HS-27A (cell line): ENCODE measurements around the gene SAMD3.
"Not testable (repeated sequence)": the region's sequence is repeated elsewhere in the genome, so short reads cannot be mapped to it uniquely, and the experiment has no call there.

ENCODE experiments used
- DNase-seq: peaks from one replicate; pipeline ENCODE4 v3.0.0-alpha.2; 2012; ENCODE audit warnings: low read depth, missing footprints

Gene SAMD3

DNA sequence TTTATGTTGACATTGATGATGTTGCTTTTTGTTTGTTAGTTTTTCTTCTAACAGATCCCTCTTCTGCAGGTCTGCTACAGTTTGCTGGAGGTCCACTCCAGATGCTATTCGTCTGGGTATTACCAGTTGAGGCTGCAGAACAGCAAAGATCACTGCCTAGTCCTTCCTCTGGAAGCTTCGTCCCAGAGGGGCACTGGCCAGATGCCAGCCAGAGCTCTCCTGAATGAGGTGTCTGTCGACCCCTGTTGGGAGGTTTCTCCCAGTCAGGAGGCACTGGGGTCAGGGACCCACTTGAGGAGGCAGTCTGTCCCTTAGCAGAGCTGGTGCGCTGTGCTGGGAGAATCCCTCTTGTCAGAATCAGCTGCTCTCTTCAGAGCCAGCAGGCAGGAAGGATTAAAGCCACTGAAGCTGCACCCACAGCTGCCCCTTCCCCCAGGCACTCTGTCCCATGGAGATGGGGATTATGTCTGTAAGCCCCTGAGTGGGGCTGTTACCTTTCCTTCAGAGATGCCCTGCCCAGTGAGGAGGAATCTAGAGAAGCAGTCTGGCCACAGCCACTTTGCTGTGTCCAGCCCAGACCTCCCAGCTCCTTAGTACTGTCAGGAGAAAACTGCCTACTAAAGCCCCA lies 49.3 kb downstream of the SAMD3 start:
- not testable (repeated sequence) for DNase-seq

DNA sequence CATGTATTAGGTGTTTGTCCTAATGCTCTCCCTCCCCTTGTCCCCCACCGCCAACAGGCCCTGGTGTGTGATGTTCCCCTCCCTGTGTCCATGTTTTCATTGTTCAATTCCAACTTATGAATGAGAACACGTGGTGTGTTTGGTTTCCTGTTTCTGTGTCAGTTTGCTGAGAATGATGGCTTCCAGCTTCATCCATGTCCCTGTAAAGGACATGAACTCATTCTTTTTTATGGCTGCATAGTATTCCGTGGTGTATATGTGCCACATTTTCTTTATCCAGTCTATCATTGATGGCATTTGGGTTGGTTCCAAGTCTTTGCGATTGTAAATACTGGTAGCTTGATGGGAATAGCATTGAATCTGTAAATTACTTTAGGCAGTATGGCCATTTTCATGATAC lies 52.6 kb downstream of the SAMD3 start:
- not testable (repeated sequence) for DNase-seq

DNA sequence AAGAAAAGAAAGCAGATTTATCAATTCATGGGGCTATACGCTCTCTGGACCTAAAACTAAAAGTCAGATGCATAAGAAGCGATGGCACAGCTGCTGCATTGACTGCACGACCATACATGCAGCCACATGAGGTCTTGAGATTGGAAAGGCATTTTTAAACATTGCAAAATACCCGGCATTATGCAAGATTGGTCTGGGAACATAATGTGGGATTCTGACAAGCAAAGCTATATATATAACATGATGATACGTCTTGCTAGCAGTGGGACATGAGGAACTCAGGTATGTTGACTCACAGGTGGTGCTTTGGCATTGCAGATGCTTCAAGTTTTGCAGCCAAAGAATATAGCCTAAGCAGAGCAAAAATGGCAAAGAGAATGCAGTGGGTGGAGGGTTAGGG lies 55.1 kb downstream of the SAMD3 start:
- no peak for DNase-seq

DNA sequence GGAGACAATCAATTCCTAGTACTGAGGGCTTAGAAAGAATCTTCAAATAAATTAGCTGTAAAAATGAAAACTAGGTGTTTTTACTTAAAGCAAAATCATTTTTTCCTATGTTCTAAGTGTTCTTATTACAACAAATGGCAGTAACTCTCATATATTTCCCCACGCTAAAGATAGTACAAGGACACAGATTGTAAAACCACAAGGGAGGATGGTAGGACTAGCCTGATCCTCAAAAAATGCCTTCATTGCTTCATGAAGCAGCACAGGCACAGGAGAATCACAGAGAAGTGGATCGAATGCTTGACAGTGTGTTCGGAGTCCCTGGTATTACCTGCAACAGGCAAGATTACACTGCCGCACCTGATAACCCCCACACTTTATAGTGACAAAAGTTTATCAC lies 58.5 kb downstream of the SAMD3 start:
- DNase-seq, result no peak

DNA sequence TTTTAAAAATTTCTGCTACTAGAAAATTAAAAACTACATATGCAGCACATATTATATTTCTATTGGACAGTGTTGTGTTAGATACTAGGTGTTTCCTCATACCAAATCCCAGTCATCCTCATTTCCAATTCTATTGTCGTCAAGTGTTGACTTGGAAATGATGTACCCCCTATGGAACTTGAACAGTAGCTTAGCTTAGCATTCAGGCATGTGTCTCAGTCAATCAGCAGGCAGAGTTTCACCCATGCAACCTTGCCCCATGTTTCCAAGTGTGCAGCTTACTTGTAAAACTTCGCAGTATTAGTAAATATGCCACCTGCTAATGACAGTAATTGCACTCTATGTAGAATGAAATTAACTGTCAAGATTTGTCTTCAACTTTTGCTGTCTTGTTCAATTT lies 59.5 kb downstream of the SAMD3 start:
- no peak for DNase-seq

DNA sequence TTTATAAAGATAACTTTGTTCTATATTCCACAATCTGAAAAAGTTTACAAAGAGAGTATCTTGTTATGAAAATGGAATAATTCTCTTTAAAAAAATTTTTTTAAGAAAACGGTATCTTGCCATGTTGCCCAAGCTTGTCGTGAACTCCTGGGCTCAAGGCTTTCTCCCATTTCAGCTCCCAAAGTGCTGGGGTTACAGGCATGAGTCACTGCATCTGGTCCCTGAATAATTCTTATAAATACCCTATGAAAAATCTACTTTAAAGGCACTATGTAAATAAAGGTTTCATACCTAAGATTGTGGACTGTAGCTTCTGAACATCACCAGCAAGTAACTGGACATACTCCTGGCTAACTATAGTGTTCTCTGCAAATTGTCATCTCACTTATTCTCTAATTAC lies 60.3 kb downstream of the SAMD3 start:
- DNase-seq, result no peak

DNA sequence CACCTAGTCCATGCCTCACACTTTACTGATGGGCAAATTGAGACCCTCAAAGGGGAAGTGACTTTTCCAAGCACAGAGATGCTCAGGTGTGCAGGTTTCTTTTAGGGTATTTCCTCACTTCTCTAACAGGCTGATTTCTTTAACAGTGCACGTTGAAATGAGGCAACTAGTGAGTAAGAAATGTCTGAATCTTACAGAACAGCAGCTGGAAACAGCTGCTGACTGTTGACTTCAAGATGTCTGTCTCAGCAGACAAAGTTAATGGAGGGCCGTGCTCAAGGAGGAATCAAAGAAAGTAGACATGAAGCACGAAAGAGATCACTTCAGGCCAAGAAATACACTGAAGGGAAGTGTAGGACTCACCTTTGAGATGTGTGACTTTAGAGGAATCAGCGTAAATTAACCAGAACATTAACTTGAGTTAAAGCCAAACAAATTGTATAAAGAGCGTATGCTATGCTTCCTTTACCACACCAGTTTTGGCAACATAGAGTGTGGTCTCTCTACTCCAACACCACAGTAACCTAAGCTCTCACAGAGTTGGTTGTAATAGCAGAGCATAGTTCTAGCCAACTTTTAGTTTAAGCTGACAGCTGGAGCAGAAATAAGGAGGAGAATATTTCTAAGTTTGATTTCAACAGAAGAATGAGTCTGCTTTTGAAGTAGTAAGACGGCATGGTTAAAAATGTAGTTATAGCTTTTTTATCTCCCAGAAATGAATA lies 60.9 kb downstream of the SAMD3 start:
- DNase-seq, result no peak

DNA sequence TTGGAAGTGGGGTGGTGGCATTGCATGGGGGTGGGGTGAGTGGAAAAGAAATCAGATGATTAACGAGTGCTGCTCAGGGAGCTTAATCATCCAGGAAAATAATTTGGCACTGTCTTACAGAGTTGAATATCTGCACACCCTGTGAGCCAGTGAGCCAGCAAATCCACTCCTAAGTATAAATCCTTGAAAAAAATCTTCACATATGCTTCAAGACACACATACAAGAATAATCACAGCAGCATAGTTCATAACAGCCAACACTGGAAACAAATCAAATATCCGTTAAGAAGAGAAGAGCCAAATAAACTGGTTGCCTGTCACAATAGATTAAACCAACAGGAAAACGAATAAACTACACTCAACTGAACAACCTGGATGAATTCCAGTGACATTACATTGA lies 62.8 kb downstream of the SAMD3 start:
- no peak for DNase-seq

DNA sequence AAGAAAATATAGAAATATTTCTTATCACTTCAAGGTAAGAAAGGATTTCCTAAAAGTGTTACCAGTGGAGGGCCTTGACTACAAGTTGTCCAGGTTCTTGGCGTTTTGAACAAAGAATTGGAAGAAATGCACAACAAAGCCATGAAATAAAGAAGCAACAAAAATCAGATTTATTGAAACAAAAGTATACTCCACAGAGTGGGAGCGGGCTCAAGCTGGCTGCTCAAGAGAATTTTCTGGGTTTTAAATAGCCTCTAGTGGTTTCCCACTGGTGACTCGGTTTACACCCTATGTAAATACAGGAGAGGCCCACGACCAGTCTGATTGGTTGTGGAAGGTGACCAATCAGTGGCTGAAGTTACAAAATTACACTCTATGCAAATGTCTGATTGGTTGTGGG lies 64.2 kb downstream of the SAMD3 start:
- DNase-seq, result no peak

DNA sequence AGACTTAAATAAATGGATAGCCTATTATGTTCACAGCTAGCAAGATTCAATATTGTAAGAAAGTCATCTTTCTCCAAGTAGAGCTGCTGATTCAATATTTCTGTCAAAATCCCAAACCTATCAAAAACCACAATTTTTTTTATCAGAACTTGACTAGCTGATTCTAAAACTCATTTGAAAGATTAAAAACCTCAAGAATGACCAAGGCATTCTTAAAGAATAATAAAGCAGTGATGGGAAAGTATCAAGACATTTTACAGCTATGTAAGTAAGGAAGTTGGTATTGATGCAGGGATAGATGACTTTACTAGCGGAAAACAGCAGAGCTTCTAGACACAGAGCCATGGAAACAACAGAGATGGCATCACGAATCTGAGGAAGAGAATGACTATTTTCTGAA lies 64.7 kb downstream of the SAMD3 start:
- DNase-seq, result no peak

DNA sequence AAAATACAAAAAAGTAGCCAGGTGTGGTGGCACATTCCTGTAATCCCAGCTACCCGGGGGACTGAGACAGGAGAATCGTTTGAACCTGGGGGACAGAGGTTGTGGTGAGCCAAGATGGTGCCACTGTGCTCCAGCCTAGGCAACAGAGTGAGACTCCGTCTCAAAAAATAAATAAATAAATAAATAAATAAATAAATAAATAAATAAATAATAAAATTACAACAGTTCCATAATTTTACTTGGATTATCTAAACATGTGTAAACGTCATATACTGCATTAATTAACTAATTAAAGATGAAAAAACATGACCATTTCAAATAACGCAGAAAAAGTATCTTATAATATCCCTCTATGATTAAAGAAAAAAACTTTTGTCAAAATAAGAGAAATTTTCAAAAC lies 65.8 kb downstream of the SAMD3 start:
- no peak for DNase-seq

DNA sequence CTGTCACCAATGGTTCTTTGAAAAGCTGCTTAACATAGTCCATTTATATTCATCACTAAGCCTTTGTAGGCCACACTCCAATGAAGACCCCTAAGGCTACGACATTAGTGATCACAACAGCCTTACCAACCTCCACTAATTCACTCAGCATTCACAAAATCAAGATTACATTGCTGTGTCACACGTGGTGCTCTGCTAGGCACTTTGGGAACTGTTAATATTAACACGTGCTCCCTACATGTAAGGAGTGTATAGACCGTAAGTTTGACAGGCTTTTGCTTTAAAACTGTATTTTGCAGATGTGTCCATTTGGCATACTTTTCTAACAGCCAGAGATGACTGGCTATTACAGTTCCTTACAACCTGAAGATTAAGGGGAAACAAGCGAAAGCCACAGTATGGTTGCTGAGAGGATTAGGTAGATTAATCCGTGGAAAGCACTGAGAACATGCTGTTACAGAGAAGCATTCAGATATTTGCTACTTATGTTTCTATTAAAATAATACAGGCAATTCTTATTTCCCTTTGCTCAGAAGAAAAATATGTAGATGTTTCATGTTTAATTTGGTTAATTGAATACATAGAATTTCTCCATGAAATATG lies 69.7 kb downstream of the SAMD3 start:
- DNase-seq, result no peak

DNA sequence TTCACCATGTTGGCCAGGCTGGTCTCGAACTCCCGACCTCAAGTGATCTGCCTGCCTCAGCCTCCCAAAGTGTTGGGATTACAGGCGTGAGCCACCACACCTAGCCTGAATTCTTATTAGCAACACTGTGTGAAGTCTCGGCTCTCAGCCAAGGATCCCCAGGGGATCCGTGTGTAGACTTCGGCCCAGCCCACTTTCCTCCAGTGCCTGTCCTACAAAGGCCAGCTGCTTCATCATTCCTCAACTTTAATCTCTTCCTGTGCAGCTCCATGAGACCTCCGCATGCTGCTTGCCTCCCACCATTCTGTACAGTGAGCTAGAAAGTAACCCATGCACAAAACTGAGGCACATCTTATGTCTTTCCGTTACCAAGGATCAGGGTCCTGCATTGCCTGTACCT lies 71.8 kb downstream of the SAMD3 start:
- no peak for DNase-seq

DNA sequence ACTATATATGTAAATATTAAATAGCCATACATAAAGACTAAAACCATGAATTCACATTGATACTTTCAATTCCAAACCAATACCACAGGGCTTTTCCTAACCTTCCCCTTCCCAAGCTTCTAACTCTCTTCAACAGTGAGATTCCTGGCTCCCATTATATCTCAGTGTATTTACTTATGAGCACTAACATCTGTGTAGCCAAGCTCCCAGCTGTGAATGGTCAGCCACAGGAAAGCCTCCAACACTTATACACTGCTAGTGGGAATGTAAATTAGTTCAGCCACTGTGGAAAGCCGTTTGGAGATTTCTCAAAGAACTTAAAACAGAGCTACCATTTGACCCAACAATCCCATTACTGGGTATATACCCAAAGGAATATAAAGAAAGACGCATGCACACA lies 73.7 kb downstream of the SAMD3 start:
- DNase-seq, result not testable (repeated sequence)

DNA sequence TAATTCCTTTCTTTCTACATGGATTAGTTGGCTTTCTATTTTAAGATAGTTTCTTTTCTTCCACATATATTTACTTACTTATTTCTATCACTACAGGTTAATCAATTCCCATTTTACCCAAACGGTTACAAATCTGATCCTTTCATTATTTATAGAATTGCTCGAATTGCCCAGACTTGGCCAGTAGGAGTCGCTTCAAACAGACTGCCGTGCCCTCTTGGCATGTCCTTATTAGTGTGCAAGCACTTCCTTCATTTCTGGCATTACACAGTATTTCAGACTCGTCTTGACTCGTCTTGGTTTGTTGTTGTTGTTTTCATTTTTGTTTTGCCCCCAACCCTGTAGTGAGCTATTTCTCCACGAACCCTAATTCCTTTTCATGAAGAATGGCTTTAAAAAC lies 74.6 kb downstream of the SAMD3 start:
- DNase-seq, result no peak

DNA sequence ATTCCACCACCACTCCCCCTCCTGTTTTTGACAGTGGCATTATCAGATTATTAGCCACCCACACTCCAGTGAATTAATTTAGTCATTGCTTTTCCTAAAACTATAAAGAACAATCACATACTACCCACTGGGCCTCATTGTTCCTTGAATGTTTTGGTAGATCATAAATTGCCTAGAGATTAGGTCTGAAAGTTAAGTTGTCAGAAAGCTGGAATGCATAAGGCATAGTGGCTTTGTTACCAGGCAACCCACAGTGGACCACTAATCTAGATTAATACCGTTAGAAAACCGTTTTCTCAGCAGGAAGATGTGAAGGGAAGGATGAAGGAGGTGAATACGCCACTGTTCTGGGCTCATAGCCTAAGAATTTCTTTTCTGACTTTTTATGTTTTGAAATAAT lies 75.6 kb downstream of the SAMD3 start:
- DNase-seq, result no peak

DNA sequence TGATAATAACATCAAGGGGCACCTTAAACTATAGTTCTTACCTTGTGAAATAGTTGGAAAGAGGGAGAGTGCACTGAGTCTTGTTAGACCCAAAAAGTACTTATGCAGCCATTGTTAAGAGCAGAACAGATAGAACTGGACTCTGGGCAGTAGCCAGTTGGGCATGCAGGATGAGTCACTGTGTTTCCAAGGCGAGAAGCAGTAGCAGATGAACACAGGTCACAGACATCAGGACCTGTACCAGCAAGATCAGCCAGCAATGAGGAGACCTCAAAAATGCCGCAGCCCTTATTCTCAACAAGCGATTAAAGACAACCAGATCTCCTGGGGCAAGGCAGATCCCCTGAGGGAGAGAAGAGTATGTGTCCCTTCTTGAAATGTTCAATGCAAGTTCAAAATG lies 79.0 kb downstream of the SAMD3 start:
- DNase-seq, result no peak

DNA sequence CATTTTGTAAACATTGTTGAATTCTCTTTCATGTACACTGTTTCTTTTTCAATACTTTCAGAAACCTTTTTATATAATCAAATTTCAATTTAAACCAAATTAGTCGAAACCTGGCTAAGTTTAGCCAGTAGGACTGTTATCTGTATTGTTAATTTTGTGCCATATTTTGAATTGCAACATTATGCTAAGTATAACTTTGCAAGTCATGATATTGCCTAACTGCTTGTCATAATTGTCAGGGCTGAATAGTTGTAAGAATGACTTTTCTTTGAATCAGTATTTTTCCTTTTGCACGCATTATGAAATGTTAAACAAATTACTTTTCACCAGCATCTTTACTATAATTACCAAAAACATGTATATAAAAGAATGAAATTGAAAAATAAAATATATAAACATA lies 82.7 kb downstream of the SAMD3 start:
- DNase-seq, result no peak

DNA sequence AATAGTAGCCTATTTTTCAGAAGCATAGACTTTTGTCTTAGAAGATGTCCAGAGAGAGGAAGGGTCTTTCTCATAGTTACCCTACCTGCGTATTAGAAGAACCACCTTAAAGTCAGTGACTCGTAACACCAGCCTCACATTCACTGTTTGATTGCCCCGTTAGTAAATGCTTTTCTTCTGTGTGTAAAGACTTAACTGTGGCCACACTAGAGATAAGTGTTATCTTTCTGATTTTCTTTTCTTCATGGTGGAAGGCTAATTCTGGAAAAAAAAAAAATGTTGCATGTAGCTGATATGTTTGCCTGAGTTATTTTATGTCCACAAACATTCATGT lies 83.9 kb downstream of the SAMD3 start:
- no peak for DNase-seq

DNA sequence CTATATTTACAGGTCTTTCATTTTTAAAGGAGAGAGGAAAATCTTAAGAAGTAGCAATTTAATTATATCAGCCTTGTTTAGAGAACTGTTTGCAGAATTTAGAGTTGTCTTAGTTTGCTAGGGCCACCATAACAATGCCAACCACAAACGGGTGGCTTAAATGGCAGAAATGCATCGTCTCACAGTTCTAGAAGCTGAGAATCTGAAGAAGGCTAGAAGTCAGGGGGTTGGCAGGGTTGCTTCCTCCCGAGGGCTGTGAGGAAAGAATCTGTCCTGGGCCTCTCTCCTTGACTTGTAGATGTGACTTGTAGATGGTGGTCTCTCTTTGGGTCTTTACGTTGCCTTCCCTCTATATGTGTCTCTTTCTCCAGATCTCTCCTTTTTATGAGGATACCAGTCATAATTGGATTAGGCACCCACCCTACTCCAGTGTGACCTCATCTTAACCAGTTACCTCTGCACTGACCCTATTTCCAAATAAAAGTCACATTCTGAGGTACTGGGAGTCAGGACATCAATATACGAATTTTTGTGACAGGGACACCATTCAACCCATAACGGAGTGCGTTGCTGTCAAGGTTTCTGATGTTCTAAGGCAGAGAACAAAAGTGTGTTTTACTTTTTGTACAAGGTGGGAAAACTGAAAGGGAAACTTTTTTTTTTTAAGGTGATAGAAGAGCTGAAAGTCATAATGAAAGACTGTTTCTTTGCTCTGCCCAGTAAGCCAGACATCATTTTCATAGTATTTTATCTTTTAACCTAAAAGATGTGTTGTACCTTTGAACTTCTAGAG lies 84.4 kb downstream of the SAMD3 start:
- no peak for DNase-seq

DNA sequence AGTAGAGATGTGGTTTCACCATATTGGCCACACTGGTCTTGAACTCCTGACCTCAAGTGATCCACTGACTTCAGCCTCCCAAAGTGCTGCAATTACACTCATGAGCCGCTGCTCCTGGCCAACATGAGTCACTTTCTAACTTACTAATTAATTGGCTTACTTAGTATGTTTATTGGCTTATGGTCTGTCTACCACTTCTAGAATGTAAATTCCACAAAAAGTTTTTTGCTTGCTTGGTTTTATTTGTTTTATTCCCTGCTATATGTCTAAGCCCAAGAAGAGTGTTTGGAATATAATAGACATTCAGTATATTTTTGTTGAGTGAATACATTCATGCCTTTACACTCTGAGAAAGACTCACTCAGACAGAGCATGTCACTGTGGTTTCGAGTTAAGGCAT lies 86.0 kb downstream of the SAMD3 start:
- DNase-seq, result no peak

DNA sequence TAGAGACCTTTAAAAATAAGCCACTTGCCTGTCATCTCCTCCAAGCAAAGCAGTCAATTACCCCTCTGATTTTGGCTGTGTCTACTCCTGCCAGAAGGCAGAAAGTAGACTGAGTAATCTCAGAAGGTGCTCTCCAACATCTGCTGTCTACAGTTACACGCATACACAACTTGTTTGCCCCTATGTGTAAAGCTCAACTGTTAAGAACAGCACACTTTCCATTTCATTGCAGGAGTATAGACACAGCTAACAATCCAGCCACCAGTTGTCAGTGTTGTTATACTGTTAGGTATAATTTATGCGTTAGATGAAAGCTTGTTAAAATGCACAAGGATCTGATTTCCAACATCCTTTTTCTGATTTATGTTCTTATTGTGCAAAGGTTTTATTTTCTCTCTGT lies 88.2 kb downstream of the SAMD3 start:
- no peak for DNase-seq

DNA sequence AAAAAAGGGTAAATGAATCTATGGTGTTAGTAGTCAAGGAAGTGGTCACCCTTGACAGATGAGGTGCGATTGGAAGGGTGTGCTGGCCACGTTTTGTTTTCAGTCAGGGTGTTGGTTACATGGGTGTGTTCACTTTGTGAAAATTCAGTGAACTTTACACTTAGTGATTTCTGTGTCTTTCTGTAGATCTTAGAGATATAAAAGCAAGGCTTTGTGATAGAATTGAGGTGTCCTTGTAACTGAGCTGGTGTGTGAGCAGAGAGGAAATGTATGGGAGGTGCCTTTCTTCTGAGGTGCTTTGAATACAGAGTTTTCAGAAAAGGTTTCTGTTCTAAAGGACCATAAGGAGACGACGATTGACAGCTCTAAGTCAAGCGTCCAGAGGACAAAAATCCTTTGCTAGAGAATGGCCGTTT lies 90.5 kb downstream of the SAMD3 start:
- DNase-seq, result no peak
